OCI-LY1 (cell line): ENCODE measurements around the gene INTS3.

Experiments used
- EZH2 ChIP-seq: fragments of 200-600 bp; sonication (generic), shearing (Covaris generic); IDR thresholded peaks from 2 replicates; pipeline ENCODE4 v1.8.0; 2017; ENCODE audit warnings: borderline replicate concordance, mixed run types, mild to moderate bottlenecking, antibody characterized with exemption, low read length, moderate library complexity, mixed read lengths
- TF ChIP-seq, protein P1 (sequence below): fragments of 200-600 bp; sonication (generic), shearing (Covaris generic); IDR thresholded peaks from 2 replicates; pipeline ENCODE4 v1.5.1; 2017; ENCODE audit warnings: mild to moderate bottlenecking, antibody characterized with exemption, low read length, moderate library complexity, mixed read lengths

DNA sequence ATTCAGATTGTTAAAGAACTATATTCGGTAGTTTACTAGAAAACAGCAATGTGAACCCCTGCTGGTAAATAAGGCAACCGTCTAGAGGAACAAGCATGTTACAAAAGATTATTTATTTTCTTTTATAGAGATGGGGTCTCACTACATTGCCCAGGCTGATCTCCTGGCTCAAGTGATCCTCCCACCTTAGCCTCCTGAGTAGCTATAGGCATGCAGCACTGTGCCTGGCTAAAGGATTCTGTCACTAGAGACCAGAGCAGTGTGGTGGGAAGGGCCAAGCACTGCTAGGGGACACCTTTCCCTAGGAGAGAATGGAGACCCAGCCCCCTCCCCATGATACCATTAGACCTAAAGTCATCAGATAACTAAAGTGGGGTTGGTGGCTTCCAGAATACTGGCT is 76.3 kb downstream of the INTS3 start:
- TF ChIP-seq, protein P1, sequence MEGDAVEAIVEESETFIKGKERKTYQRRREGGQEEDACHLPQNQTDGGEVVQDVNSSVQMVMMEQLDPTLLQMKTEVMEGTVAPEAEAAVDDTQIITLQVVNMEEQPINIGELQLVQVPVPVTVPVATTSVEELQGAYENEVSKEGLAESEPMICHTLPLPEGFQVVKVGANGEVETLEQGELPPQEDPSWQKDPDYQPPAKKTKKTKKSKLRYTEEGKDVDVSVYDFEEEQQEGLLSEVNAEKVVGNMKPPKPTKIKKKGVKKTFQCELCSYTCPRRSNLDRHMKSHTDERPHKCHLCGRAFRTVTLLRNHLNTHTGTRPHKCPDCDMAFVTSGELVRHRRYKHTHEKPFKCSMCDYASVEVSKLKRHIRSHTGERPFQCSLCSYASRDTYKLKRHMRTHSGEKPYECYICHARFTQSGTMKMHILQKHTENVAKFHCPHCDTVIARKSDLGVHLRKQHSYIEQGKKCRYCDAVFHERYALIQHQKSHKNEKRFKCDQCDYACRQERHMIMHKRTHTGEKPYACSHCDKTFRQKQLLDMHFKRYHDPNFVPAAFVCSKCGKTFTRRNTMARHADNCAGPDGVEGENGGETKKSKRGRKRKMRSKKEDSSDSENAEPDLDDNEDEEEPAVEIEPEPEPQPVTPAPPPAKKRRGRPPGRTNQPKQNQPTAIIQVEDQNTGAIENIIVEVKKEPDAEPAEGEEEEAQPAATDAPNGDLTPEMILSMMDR: no peak
- no peak for TF ChIP-seq EZH2
